Ishikawa (cell line): ENCODE measurements around the gene TBX1.

Source experiments
- RAD21 ChIP-seq: IDR thresholded peaks from 2 replicates; pipeline ENCODE4 v1.6.1; 2012; ENCODE audit warnings: low read depth
- TAF1 ChIP-seq: IDR thresholded peaks from 2 replicates; pipeline ENCODE4 v1.6.1; 2012; ENCODE audit warnings: low read depth, mild to moderate bottlenecking

DNA sequence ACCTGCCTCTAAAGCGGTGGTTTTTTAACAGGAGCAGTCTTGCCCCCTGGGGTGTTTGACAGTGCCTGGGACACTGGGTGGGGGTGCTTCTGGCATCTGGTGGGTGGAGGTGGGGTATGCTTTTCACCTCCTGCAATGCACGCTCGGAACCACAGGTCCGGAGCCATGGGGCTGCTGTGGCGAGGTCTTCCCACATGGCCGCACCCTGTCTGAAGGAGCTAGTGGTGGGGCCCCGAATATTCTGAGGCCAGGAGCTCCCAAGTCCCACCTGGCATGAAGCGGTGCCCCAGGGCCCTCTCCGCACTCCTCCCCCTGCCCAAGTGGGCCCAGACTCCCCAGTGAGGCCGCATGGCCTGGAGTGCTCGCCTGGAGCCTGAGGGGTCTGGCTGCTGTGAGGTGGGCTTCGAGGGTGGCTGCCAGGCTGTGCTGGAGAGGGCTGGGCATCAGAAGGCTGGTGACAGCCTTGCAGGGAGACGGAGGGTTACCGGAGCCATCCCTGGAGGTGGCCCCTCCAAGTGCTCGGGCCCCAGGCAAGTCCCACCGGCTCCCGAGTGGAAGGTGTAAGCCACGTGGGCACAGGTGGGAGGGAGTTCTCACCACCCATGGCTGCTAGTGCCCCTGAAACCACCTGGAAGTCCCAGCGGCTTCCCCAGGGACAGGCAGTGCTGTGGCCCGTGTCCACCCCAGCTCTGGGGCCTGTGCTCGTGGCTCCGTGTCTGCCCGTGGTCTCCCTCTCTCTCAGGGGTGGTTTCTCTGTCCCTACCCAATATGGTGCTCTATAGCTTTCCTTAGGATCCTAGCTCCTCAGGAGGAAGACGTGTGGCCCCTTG is 15.1 kb downstream of the TBX1 start:
- no peak for TF ChIP-seq TAF1
- no peak for TF ChIP-seq RAD21
